AG08396 (cell line): ENCODE measurements around the gene BDKRB1.
"Not testable (repeated sequence)": the region's sequence is repeated elsewhere in the genome, so short reads cannot be mapped to it uniquely, and the experiment has no call there.

ENCODE experiments used
- DNase-seq: peaks from one replicate; pipeline ENCODE4 v3.0.0; 2012; ENCODE audit warnings: low spot score, mixed read lengths

Gene BDKRB1

GRCh38 chr14:96233661-96234060 lies 22.3 kb upstream of the BDKRB1 start:
- no peak for DNase-seq

GRCh38 chr14:96235426-96235825 lies 20.6 kb upstream of the BDKRB1 start:
- no peak for DNase-seq

- no peak for DNase-seq
Observed at GRCh38 chr14:96237641-96238040, 18.4 kb upstream of the BDKRB1 start.

GRCh38 chr14:96238676-96239265 lies 17.2 kb upstream of the BDKRB1 start:
- DNase-seq = no peak

GRCh38 chr14:96239711-96240141 lies 16.3 kb upstream of the BDKRB1 start:
- DNase-seq = no peak

- DNase-seq = no peak
Observed at GRCh38 chr14:96240641-96241040, 15.4 kb upstream of the BDKRB1 start.

- no peak for DNase-seq
Observed at GRCh38 chr14:96242126-96242525, 13.9 kb upstream of the BDKRB1 start.

- DNase-seq = no peak
Observed at GRCh38 chr14:96243785-96244184, 12.2 kb upstream of the BDKRB1 start.

GRCh38 chr14:96245074-96245473 lies 10.9 kb upstream of the BDKRB1 start:
- DNase-seq = not testable (repeated sequence)

- peak; percentile 56 for DNase-seq
Observed at GRCh38 chr14:96245710-96246538, 10.1 kb upstream of the BDKRB1 start.

GRCh38 chr14:96246539-96246847 lies 9.5 kb upstream of the BDKRB1 start:
- peak; percentile 85 for DNase-seq

GRCh38 chr14:96247031-96247430 lies 9.0 kb upstream of the BDKRB1 start:
- DNase-seq = no peak

- peak; percentile 62 for DNase-seq
Observed at GRCh38 chr14:96249029-96249428, 7.0 kb upstream of the BDKRB1 start.

GRCh38 chr14:96250485-96250884 lies 5.5 kb upstream of the BDKRB1 start:
- DNase-seq = no peak

- DNase-seq = no peak
Observed at GRCh38 chr14:96251656-96252155, 4.3 kb upstream of the BDKRB1 start.

GRCh38 chr14:96252323-96252998 lies 3.5 kb upstream of the BDKRB1 start:
- DNase-seq = no peak

- peak; percentile 82 for DNase-seq
Observed at GRCh38 chr14:96252999-96253539, 2.9 kb upstream of the BDKRB1 start.

GRCh38 chr14:96254687-96255086 lies 1.3 kb upstream of the BDKRB1 start:
- DNase-seq = no peak

- peak; percentile 35 for DNase-seq
Observed at GRCh38 chr14:96256407-96256806, 397 bp downstream of the BDKRB1 start.

- no peak for DNase-seq
Observed at GRCh38 chr14:96257056-96257455, 1.0 kb downstream of the BDKRB1 start.

GRCh38 chr14:96257900-96258299 lies 1.9 kb downstream of the BDKRB1 start:
- DNase-seq = no peak

GRCh38 chr14:96260341-96260821 lies 4.4 kb downstream of the BDKRB1 start:
- peak; percentile 62 for DNase-seq

- DNase-seq = no peak
Observed at GRCh38 chr14:96261053-96261452, 5.0 kb downstream of the BDKRB1 start.
